ENCODE data around the gene PARP16.

- TF ChIP-seq POLR2AphosphoS5 (IDR thresholded peaks at IDR 0.05) (no peak), POLR2A (IDR thresholded peaks at IDR 0.05; ENCODE audit: low read depth) (no peak)
Measured at GRCh38 chr15:65329984-65330735, 43.5 kb upstream of the PARP16 start.

All from esophagus muscularis mucosa (tissue), 2 donors.